Measurements from ENCODE around the gene SH3YL1.

Gene SH3YL1

DNA sequence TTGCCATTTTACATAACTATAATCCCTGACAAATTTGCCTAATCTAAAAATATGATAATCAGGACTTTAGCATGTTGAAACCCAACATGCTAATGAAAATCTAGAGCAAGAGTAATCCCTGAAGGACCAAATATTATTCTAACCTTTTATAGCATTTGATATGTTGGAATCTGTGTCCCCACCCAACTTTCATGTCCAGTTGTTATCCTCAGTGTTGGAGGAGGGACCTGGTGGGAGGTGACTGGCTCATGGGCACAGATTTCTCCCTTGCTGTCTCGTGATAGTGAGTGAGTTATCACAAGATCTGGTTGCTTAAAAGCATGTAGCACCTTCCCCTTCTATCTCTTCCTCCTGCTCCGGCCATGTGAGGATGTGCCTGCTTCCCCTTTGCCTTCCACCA lies 59.8 kb downstream of the SH3YL1 start:
- no peak overlapping the region for H3K4me2 ChIP-seq (ENCODE audit: low read depth, low read length)
- no peaks in the 10 kb centered on the region for H3K27me3 ChIP-seq (replicated peaks; ENCODE audit: insufficient read depth, low read length)
- no peak overlapping the region for H3K27ac ChIP-seq (ENCODE audit: low read length)
- no peak for DNase-seq
- H3K79me2 ChIP-seq (ENCODE audit: low read length): no peaks in the 10 kb centered on the region
- H3K4me1 ChIP-seq (ENCODE audit: low read length): no peaks in the 10 kb centered on the region
- H3K36me3 ChIP-seq (replicated peaks; ENCODE audit: insufficient read depth, low read length): no peaks in the 10 kb centered on the region
- H3K9me2 ChIP-seq (replicated peaks; ENCODE audit: insufficient read depth, low read length): no peaks in the 10 kb centered on the region
- no peaks in the 10 kb centered on the region for H3F3A ChIP-seq (ENCODE audit: insufficient read depth, low read length)
- H3K4me3 ChIP-seq (ENCODE audit: low read length): no peak overlapping the region
- no peak overlapping the region for H2AFZ ChIP-seq (ENCODE audit: low read length)
- H3K9me3 ChIP-seq (replicated peaks; ENCODE audit: insufficient read depth, low read length): no peaks in the 10 kb centered on the region
- H4K20me1 ChIP-seq (ENCODE audit: insufficient read depth, low read length): no peaks in the 10 kb centered on the region
- no peak overlapping the region for H3K9ac ChIP-seq (ENCODE audit: low read length)
- TF ChIP-seq EZH2 (optimal IDR thresholded peaks at IDR 0.05; ENCODE audit: low read depth, low read length) (no peak), EZH2phosphoT487 (IDR thresholded peaks at IDR 0.05; ENCODE audit: low read length) (no peak)
- TF ChIP-seq, protein P1, sequence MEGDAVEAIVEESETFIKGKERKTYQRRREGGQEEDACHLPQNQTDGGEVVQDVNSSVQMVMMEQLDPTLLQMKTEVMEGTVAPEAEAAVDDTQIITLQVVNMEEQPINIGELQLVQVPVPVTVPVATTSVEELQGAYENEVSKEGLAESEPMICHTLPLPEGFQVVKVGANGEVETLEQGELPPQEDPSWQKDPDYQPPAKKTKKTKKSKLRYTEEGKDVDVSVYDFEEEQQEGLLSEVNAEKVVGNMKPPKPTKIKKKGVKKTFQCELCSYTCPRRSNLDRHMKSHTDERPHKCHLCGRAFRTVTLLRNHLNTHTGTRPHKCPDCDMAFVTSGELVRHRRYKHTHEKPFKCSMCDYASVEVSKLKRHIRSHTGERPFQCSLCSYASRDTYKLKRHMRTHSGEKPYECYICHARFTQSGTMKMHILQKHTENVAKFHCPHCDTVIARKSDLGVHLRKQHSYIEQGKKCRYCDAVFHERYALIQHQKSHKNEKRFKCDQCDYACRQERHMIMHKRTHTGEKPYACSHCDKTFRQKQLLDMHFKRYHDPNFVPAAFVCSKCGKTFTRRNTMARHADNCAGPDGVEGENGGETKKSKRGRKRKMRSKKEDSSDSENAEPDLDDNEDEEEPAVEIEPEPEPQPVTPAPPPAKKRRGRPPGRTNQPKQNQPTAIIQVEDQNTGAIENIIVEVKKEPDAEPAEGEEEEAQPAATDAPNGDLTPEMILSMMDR (IDR thresholded peaks at IDR 0.05; ENCODE audit: low read length): no peak

DNA sequence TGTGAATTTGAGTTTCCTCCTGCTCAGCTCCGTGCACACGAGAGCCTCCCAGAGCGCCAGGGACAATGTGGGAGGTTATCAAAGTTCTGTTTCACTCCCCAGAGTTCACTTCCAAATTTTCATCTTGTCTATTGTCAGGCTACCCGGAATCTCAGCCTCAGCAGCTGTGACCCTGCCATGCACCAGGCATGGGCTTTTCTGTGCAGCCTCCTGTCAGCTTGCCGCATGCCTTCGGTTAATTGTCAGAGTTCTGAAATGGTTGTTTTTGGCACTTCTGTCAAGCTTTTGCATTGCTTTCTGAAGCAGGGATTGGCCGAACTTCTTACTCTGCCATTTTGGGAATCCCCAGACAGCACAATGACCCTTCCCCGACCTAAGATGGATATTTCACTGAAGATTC lies 60.4 kb downstream of the SH3YL1 start:
- Histone ChIP-seq H3K27me3 (replicated peaks; ENCODE audit: insufficient read depth, low read length) (no peaks in the 10 kb centered on the region), H3F3A (ENCODE audit: insufficient read depth, low read length) (no peaks in the 10 kb centered on the region), H3K4me1 (ENCODE audit: low read length) (no peaks in the 10 kb centered on the region), H3K9ac (ENCODE audit: low read length) (no peak overlapping the region), H2AFZ (ENCODE audit: low read length) (no peak overlapping the region), H3K9me3 (replicated peaks; ENCODE audit: insufficient read depth, low read length) (no peaks in the 10 kb centered on the region), H3K9me2 (replicated peaks; ENCODE audit: insufficient read depth, low read length) (no peaks in the 10 kb centered on the region), H3K79me2 (ENCODE audit: low read length) (no peaks in the 10 kb centered on the region), H3K27ac (ENCODE audit: low read length) (no peak overlapping the region), H3K4me3 (ENCODE audit: low read length) (no peak overlapping the region), H3K4me2 (ENCODE audit: low read depth, low read length) (no peak overlapping the region), H3K36me3 (replicated peaks; ENCODE audit: insufficient read depth, low read length) (no peaks in the 10 kb centered on the region), H4K20me1 (ENCODE audit: insufficient read depth, low read length) (no peaks in the 10 kb centered on the region)
- no peak for DNase-seq
- TF ChIP-seq EZH2 (optimal IDR thresholded peaks at IDR 0.05; ENCODE audit: low read depth, low read length) (no peak), EZH2phosphoT487 (IDR thresholded peaks at IDR 0.05; ENCODE audit: low read length) (no peak)
- TF ChIP-seq, protein P1 (IDR thresholded peaks at IDR 0.05; ENCODE audit: low read length): no peak

DNA sequence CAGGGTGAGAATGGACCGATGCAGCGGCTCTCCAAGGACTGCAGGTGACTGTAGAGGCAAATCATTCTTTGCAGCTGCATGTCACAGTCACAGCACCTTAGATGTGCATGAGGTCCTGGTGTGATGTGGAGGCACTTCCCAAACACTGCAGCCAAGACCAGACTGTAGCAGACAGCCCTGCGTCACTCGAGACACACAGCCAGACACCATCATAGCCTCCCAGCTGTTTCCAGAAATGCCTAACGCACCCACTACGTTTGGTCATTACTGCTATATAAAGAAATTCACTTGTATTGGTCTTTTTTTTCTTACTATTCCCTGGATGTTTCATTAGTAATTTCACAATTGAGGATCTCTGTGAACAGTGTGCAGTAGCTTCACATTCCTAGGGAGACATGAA lies 60.9 kb downstream of the SH3YL1 start:
- Histone ChIP-seq H3K9me2 (replicated peaks; ENCODE audit: insufficient read depth, low read length) (no peaks in the 10 kb centered on the region), H3K4me1 (ENCODE audit: low read length) (no peaks in the 10 kb centered on the region), H3K27me3 (replicated peaks; ENCODE audit: insufficient read depth, low read length) (no peaks in the 10 kb centered on the region), H3K36me3 (replicated peaks; ENCODE audit: insufficient read depth, low read length) (no peaks in the 10 kb centered on the region), H3K27ac (ENCODE audit: low read length) (no peak overlapping the region), H3K9me3 (replicated peaks; ENCODE audit: insufficient read depth, low read length) (no peaks in the 10 kb centered on the region), H3K79me2 (ENCODE audit: low read length) (no peaks in the 10 kb centered on the region), H3K9ac (ENCODE audit: low read length) (no peak overlapping the region), H3K4me2 (ENCODE audit: low read depth, low read length) (no peak overlapping the region), H2AFZ (ENCODE audit: low read length) (no peak overlapping the region), H4K20me1 (ENCODE audit: insufficient read depth, low read length) (no peaks in the 10 kb centered on the region), H3F3A (ENCODE audit: insufficient read depth, low read length) (no peaks in the 10 kb centered on the region), H3K4me3 (ENCODE audit: low read length) (no peak overlapping the region)
- no peak for TF ChIP-seq EZH2phosphoT487 (IDR thresholded peaks at IDR 0.05; ENCODE audit: low read length)
- TF ChIP-seq EZH2 (optimal IDR thresholded peaks at IDR 0.05; ENCODE audit: low read depth, low read length): no peak
- TF ChIP-seq, protein P1 (IDR thresholded peaks at IDR 0.05; ENCODE audit: low read length): no peak
- DNase-seq: no peak

All from MM.1S (cell line).